NCI-H1694 (cell line): Measurements from ENCODE around the gene NETO1.

ENCODE experiments used
- DNase-seq: peaks from one replicate; lab custom pipeline; 2025; lab: John Stamatoyannopoulos, UW

Gene NETO1

GRCh38 chr18:72727038-72727655 is 140.6 kb downstream of the NETO1 start:
- DNase-seq = no peak

GRCh38 chr18:72726201-72726600 is 141.6 kb downstream of the NETO1 start:
- no peak for DNase-seq

GRCh38 chr18:72721330-72721729 is 146.5 kb downstream of the NETO1 start:
- DNase-seq = no peak

- no peak for DNase-seq
Observed at GRCh38 chr18:72720116-72720515, 147.7 kb downstream of the NETO1 start.

GRCh38 chr18:72704202-72704601 is 163.6 kb downstream of the NETO1 start:
- DNase-seq = no peak

GRCh38 chr18:72700961-72701710 is 166.7 kb downstream of the NETO1 start:
- peak; percentile 26 for DNase-seq

GRCh38 chr18:72697706-72698105 is 170.1 kb downstream of the NETO1 start:
- DNase-seq = no peak

GRCh38 chr18:72692595-72692994 is 175.2 kb downstream of the NETO1 start:
- DNase-seq = no peak
